Activated naive CD8-positive, alpha-beta T cell (primary cell): ENCODE results near the gene PLEKHM2.

Source experiments
- H3K27ac Mint-ChIP-seq: one replicate; pipeline ENCODE4 v1.8.0; 2021; ENCODE audit warnings: mixed read lengths
- H3K27me3 Mint-ChIP-seq: one replicate; pipeline ENCODE4 v1.8.0; 2021; ENCODE audit warnings: mixed read lengths
- H3K36me3 Mint-ChIP-seq: one replicate; pipeline ENCODE4 v1.8.0; 2021; ENCODE audit warnings: mixed read lengths
- H3K4me1 Mint-ChIP-seq: one replicate; pipeline ENCODE4 v1.8.0; 2021; ENCODE audit warnings: low read depth, mixed read lengths
- H3K4me3 Mint-ChIP-seq: one replicate; pipeline ENCODE4 v1.8.0; 2021; ENCODE audit warnings: mild to moderate bottlenecking, mixed read lengths
- H3K9me3 Mint-ChIP-seq: one replicate; pipeline ENCODE4 v1.8.0; 2021; ENCODE audit warnings: low read depth, mixed read lengths

Gene PLEKHM2

GRCh38 chr1:15722836-15723532, 38.9 kb downstream of the PLEKHM2 start:
- H3K4me1 Mint-ChIP-seq, result no peaks in the 10 kb centered on the region
- no peaks in the 10 kb centered on the region for H3K9me3 Mint-ChIP-seq
- H3K4me3 Mint-ChIP-seq, result no peak overlapping the region
- no peaks in the 10 kb centered on the region for H3K27me3 Mint-ChIP-seq
- no peak overlapping the region for H3K27ac Mint-ChIP-seq
- H3K36me3 Mint-ChIP-seq, result no peaks in the 10 kb centered on the region

- no peaks in the 10 kb centered on the region for H3K36me3 Mint-ChIP-seq
- H3K4me3 Mint-ChIP-seq, result no peak overlapping the region
- no peaks in the 10 kb centered on the region for H3K4me1 Mint-ChIP-seq
- H3K27ac Mint-ChIP-seq, result no peak overlapping the region
- no peaks in the 10 kb centered on the region for H3K27me3 Mint-ChIP-seq
- no peaks in the 10 kb centered on the region for H3K9me3 Mint-ChIP-seq
Measured at GRCh38 chr1:15723631-15724246, 39.6 kb downstream of the PLEKHM2 start.

GRCh38 chr1:15724949-15725880, 41.1 kb downstream of the PLEKHM2 start:
- Mint-ChIP-seq H3K4me3 (no peak overlapping the region), H3K4me1 (no peaks in the 10 kb centered on the region), H3K9me3 (no peaks in the 10 kb centered on the region), H3K36me3 (no peaks in the 10 kb centered on the region), H3K27ac (no peak overlapping the region), H3K27me3 (no peaks in the 10 kb centered on the region)

- Mint-ChIP-seq H3K4me3 (no peak overlapping the region), H3K27me3 (no peaks in the 10 kb centered on the region), H3K4me1 (no peaks in the 10 kb centered on the region), H3K27ac (no peak overlapping the region), H3K9me3 (no peaks in the 10 kb centered on the region), H3K36me3 (no peaks in the 10 kb centered on the region)
Measured at GRCh38 chr1:15726508-15726907, 42.4 kb downstream of the PLEKHM2 start.

GRCh38 chr1:15727021-15727420, 42.9 kb downstream of the PLEKHM2 start:
- Mint-ChIP-seq H3K36me3 (no peaks in the 10 kb centered on the region), H3K4me1 (no peaks in the 10 kb centered on the region), H3K27me3 (no peaks in the 10 kb centered on the region), H3K4me3 (no peak overlapping the region), H3K9me3 (no peaks in the 10 kb centered on the region), H3K27ac (no peak overlapping the region)

- Mint-ChIP-seq H3K27me3 (no peaks in the 10 kb centered on the region), H3K9me3 (no peaks in the 10 kb centered on the region), H3K4me3 (no peak overlapping the region), H3K27ac (no peak overlapping the region), H3K4me1 (no peaks in the 10 kb centered on the region), H3K36me3 (no peaks in the 10 kb centered on the region)
Measured at GRCh38 chr1:15727424-15727823, 43.3 kb downstream of the PLEKHM2 start.

GRCh38 chr1:15727866-15728534, 43.9 kb downstream of the PLEKHM2 start:
- no peak overlapping the region for H3K4me3 Mint-ChIP-seq
- H3K9me3 Mint-ChIP-seq, result no peaks in the 10 kb centered on the region
- H3K27me3 Mint-ChIP-seq, result no peaks in the 10 kb centered on the region
- no peaks in the 10 kb centered on the region for H3K36me3 Mint-ChIP-seq
- H3K4me1 Mint-ChIP-seq, result no peaks in the 10 kb centered on the region
- no peak overlapping the region for H3K27ac Mint-ChIP-seq

- Mint-ChIP-seq H3K36me3 (no peaks in the 10 kb centered on the region), H3K27me3 (no peaks in the 10 kb centered on the region), H3K4me1 (no peaks in the 10 kb centered on the region), H3K9me3 (no peaks in the 10 kb centered on the region), H3K27ac (no peak overlapping the region), H3K4me3 (no peak overlapping the region)
Measured at GRCh38 chr1:15728937-15729657, 45.0 kb downstream of the PLEKHM2 start.

GRCh38 chr1:15730423-15730822, 46.3 kb downstream of the PLEKHM2 start:
- Mint-ChIP-seq H3K9me3 (no peaks in the 10 kb centered on the region), H3K4me3 (no peak overlapping the region), H3K27me3 (no peaks in the 10 kb centered on the region)

GRCh38 chr1:15730936-15731335, 46.8 kb downstream of the PLEKHM2 start:
- Mint-ChIP-seq H3K9me3 (no peaks in the 10 kb centered on the region), H3K36me3 (no peaks in the 10 kb centered on the region), H3K4me1 (no peaks in the 10 kb centered on the region), H3K4me3 (no peak overlapping the region), H3K27ac (no peak overlapping the region), H3K27me3 (no peaks in the 10 kb centered on the region)

More at GRCh38 chr1:15730423-15730822, 46.3 kb downstream of the PLEKHM2 start:
- no peak overlapping the region for H3K27ac Mint-ChIP-seq
- no peaks in the 10 kb centered on the region for H3K36me3 Mint-ChIP-seq
- H3K4me1 Mint-ChIP-seq, result no peaks in the 10 kb centered on the region

GRCh38 chr1:15731735-15732685, 47.9 kb downstream of the PLEKHM2 start:
- Mint-ChIP-seq H3K4me3 (no peak overlapping the region), H3K27ac (no peak overlapping the region), H3K9me3 (no peaks in the 10 kb centered on the region), H3K36me3 (no peaks in the 10 kb centered on the region), H3K27me3 (no peaks in the 10 kb centered on the region), H3K4me1 (no peaks in the 10 kb centered on the region)

GRCh38 chr1:15732686-15733081, 48.6 kb downstream of the PLEKHM2 start:
- Mint-ChIP-seq H3K27me3 (no peaks in the 10 kb centered on the region), H3K27ac (no peak overlapping the region), H3K4me1 (no peaks in the 10 kb centered on the region), H3K36me3 (no peaks in the 10 kb centered on the region), H3K4me3 (no peak overlapping the region), H3K9me3 (no peaks in the 10 kb centered on the region)

- no peaks in the 10 kb centered on the region for H3K4me1 Mint-ChIP-seq
- no peaks in the 10 kb centered on the region for H3K36me3 Mint-ChIP-seq
- H3K9me3 Mint-ChIP-seq, result no peaks in the 10 kb centered on the region
- H3K4me3 Mint-ChIP-seq, result no peak overlapping the region
- H3K27ac Mint-ChIP-seq, result no peak overlapping the region
- no peaks in the 10 kb centered on the region for H3K27me3 Mint-ChIP-seq
Measured at GRCh38 chr1:15733218-15733725, 49.2 kb downstream of the PLEKHM2 start.
